D721Med (cell line): ENCODE results near the gene PMIS2.

ENCODE experiments used
- DNase-seq: peaks from one replicate; pipeline ENCODE4 v3.0.0; 2011; ENCODE audit warnings: low spot score; ENCODE audit not compliant: insufficient read length
- FAIRE-seq: peaks from 2 replicates; lab custom pipeline; 2011; peaks lifted over from hg19 to GRCh38; lab: Jason Lieb, UNC
- CTCF ChIP-seq: IDR thresholded peaks from 2 replicates; pipeline ENCODE4 v1.5.1; 2012; ENCODE audit warnings: mild to moderate bottlenecking, control low read depth; ENCODE audit not compliant: insufficient read depth; ENCODE audit errors: missing control alignments

The PMIS2 gene

GRCh38 chr19:35585848-35586247, at the start of gene PMIS2:
PMIS2 (plus strand) TSS chr19:35586173; CDS start chr19:35586260, 87 bp downstream.
- FAIRE-seq (no peak), DNase-seq (no peak)
- TF ChIP-seq CTCF = no peak

- FAIRE-seq (no peak), DNase-seq (no peak)
- no peak for TF ChIP-seq CTCF
Measured at GRCh38 chr19:35539314-35539713, 46.7 kb upstream of the PMIS2 start.

GRCh38 chr19:35539850-35540249, 46.1 kb upstream of the PMIS2 start:
- FAIRE-seq = no peak

GRCh38 chr19:35540356-35540927, 45.5 kb upstream of the PMIS2 start:
- no peak for FAIRE-seq
- no peak for TF ChIP-seq CTCF
- no peak for DNase-seq

More at GRCh38 chr19:35539850-35540249, 46.1 kb upstream of the PMIS2 start:
- DNase-seq = no peak
- no peak for TF ChIP-seq CTCF

GRCh38 chr19:35542209-35542608, 43.8 kb upstream of the PMIS2 start:
- FAIRE-seq = no peak
- no peak for TF ChIP-seq CTCF
- no peak for DNase-seq

- TF ChIP-seq CTCF = no peak
- FAIRE-seq (no peak), DNase-seq (no peak)
Measured at GRCh38 chr19:35543280-35544109, 42.5 kb upstream of the PMIS2 start.
